Left ventricle myocardium superior (tissue), 1 donor: ENCODE measurements around the gene USP36. TPM values are rescaled to one million over a fixed set of nuclear protein-coding genes. Genes with fewer than 3 reads are reported as not detected.
"Not testable (repeated sequence)": the region's sequence is repeated elsewhere in the genome, so short reads cannot be mapped to it uniquely, and the experiment has no call there.

Source experiments
- ATAC-seq: fragments of 200-7000 bp; cut with Tn5 transposase; one replicate; pipeline ENCODE4 v1.9.1; 2020; ENCODE audit warnings: mild to moderate bottlenecking, moderate library complexity
- DNase-seq: peaks from one replicate; pipeline ENCODE4 v3.0.0-alpha.2; 2020
- intact Hi-C: fragments of 100-400 bp; cut with micrococcal nuclease; formaldehyde crosslinking; loops from one replicate; pipeline ENCODE4 v1.11.0; 2022
- total RNA-seq: library from RNA; stranded (reverse); fragmentation: NEBNext Ultra II Directional; extraction: Animal tissue kit (Norgen Biotek cat#: 25700); gene quantifications from one replicate; pipeline ENCODE4 v1.2.1, GENCODE V29; 2021
- donor health status: DM: no; HTN: yes; CAD: no; lungs with severe emphysema.

The USP36 gene
- total RNA-seq, 1 donor from 2014 or later: 24.7 TPM

GRCh38 chr17:78784352-78784751, 56.3 kb downstream of the USP36 start:
- DNase-seq (no peak), ATAC-seq (no peak)
- intact Hi-C loops: no loop called here

GRCh38 chr17:78783711-78784324, 56.8 kb downstream of the USP36 start:
- DNase-seq: no peak
- intact Hi-C loops: no loop called here
- ATAC-seq: no peak

GRCh38 chr17:78781893-78782304, 58.7 kb downstream of the USP36 start, which contains the start of gene CYTH1:
Gene CYTH1 (minus strand): TSS chr17:78782273. CDS start chr17:78782223, 50 bp downstream.
- intact Hi-C loops: no loop called here
- DNase-seq (no peak), ATAC-seq (no peak)

GRCh38 chr17:78781104-78781892, 59.3 kb downstream of the USP36 start:
- DNase-seq (peak; percentile 78), ATAC-seq (peak; percentile 32)
- intact Hi-C loops: no loop called here

GRCh38 chr17:78780335-78780734, 60.3 kb downstream of the USP36 start:
- intact Hi-C loops: no loop called here

GRCh38 chr17:78779850-78780249, 60.8 kb downstream of the USP36 start:
- intact Hi-C loops: no loop called here
- DNase-seq (no peak), ATAC-seq (no peak)

More at GRCh38 chr17:78780335-78780734, 60.3 kb downstream of the USP36 start:
- ATAC-seq (no peak), DNase-seq (no peak)

GRCh38 chr17:78779286-78779651, 61.3 kb downstream of the USP36 start:
- DNase-seq, ATAC-seq, intact Hi-C loops: not testable (repeated sequence)

GRCh38 chr17:78777881-78778280, 62.7 kb downstream of the USP36 start:
- ATAC-seq (no peak), DNase-seq (no peak)
- intact Hi-C loops: no loop called here

GRCh38 chr17:78774956-78775571, 65.5 kb downstream of the USP36 start:
- DNase-seq: no peak
- peak; percentile 24 for ATAC-seq
- intact Hi-C loops: no loop called here

- ATAC-seq (no peak), DNase-seq (no peak)
- intact Hi-C loops: no loop called here
These were observed 66.2 kb downstream of the USP36 start for GRCh38 chr17:78774453-78774852.

GRCh38 chr17:78771758-78772382, 68.7 kb downstream of the USP36 start:
- intact Hi-C loops: no loop called here
- ATAC-seq (no peak), DNase-seq (no peak)

- intact Hi-C loops: no loop called here
- DNase-seq: no peak
- ATAC-seq: no peak
These were observed 71.3 kb downstream of the USP36 start for GRCh38 chr17:78769196-78769773.

GRCh38 chr17:78767806-78768205, 72.8 kb downstream of the USP36 start:
- DNase-seq: no peak
- intact Hi-C loops: no loop called here
- ATAC-seq: no peak

- ATAC-seq (no peak), DNase-seq (no peak)
- intact Hi-C loops: no loop called here
These were observed 73.8 kb downstream of the USP36 start for GRCh38 chr17:78766743-78767294.

GRCh38 chr17:78766225-78766624, 74.4 kb downstream of the USP36 start:
- intact Hi-C loops: no loop called here
- DNase-seq (no peak), ATAC-seq (no peak)

- peak; percentile 24 for ATAC-seq
- intact Hi-C loops: no loop called here
- DNase-seq: no peak
These were observed 74.8 kb downstream of the USP36 start for GRCh38 chr17:78765821-78766220.

GRCh38 chr17:78764871-78765270, 75.7 kb downstream of the USP36 start:
- ATAC-seq: no peak
- intact Hi-C loops: no loop called here
- no peak for DNase-seq

- intact Hi-C loops: no loop called here
- ATAC-seq (no peak), DNase-seq (no peak)
These were observed 77.1 kb downstream of the USP36 start for GRCh38 chr17:78763561-78763960.

- ATAC-seq (no peak), DNase-seq (no peak)
- intact Hi-C loops: no loop called here
These were observed 78.7 kb downstream of the USP36 start for GRCh38 chr17:78761789-78762406.
